RWPE1 (cell line): Measurements from ENCODE around the gene GNA14.

Source experiments
- CTCF ChIA-PET: fragments of 350-600 bp; sonication (Branson Sonifier 250); formaldehyde crosslinking; extraction: SDS; loops from one replicate; lab custom pipeline; 2021; lab: Yijun Ruan, JAX
- POLR2A ChIA-PET: fragments of 400-600 bp; formaldehyde crosslinking; extraction: SDS; loops from one replicate; lab custom pipeline; 2020; ENCODE audit warnings: antibody characterized with exemption; ENCODE audit not compliant: low non-redundant PET; lab: Yijun Ruan, JAX
- DNase-seq: peaks from one replicate; pipeline ENCODE4 v3.0.0; 2012; ENCODE audit warnings: low spot score
- H3K27ac ChIP-seq: fragments of 450-650 bp; 2 replicates; pipeline ENCODE4 v1.5.1; 2017
- TF ChIP-seq, protein P1 (sequence below): fragments of 450-650 bp; conservative IDR thresholded peaks from 2 replicates; pipeline ENCODE4 v1.5.1; 2017; ENCODE audit warnings: low read depth, mild to moderate bottlenecking

GNA14 gene

DNA sequence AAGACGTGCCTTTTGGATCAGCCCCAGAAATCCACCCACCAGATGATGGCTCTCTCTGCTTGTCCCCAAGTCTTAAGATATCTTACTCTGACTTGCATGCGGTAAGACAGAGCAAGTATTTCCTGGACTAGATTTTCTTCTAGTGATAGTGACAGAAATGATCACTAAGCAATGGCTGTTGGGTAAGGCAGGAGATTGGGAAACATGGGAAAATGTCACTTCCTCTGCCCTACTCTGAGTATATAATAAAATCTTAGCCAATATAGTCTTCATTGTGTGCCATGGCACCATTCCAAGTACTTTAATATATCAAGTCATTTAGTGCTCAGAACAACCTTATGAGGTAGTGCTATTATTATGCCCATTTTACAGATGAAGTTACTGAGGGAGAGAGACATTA, 31.0 kb upstream of the GNA14 start:
- ChIA-PET POLR2A (no interaction called here), CTCF (no interaction called here)
- no peak for DNase-seq
- TF ChIP-seq, protein P1, sequence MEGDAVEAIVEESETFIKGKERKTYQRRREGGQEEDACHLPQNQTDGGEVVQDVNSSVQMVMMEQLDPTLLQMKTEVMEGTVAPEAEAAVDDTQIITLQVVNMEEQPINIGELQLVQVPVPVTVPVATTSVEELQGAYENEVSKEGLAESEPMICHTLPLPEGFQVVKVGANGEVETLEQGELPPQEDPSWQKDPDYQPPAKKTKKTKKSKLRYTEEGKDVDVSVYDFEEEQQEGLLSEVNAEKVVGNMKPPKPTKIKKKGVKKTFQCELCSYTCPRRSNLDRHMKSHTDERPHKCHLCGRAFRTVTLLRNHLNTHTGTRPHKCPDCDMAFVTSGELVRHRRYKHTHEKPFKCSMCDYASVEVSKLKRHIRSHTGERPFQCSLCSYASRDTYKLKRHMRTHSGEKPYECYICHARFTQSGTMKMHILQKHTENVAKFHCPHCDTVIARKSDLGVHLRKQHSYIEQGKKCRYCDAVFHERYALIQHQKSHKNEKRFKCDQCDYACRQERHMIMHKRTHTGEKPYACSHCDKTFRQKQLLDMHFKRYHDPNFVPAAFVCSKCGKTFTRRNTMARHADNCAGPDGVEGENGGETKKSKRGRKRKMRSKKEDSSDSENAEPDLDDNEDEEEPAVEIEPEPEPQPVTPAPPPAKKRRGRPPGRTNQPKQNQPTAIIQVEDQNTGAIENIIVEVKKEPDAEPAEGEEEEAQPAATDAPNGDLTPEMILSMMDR: no peak
- no peak overlapping the region for H3K27ac ChIP-seq

DNA sequence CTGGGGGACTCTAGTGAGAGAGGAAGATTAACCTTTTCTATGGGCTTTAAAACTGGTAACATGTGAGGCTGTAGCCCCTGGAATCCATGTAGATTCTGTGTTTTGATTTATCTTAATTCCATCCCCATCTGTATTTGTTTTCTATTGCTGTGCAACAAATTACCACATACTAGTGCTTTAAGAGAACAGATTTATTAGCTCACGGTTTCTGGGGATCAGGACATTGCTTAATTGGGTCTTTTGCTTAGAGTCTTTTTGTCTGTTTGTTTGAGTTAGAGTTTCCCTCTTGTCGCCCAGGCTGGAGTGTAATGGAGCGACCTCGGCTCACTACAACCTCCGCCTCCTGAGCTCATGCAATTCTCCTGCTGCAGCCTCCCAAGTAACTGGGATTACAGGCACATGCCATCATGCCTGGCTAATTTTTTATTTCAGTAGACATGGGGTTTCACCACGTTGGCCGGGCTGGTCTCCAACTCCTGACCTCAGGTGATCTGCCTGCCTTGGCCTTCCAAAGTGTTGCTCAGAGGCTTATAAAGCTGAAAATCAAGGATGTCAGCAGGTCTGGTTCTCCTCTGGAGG, 29.9 kb upstream of the GNA14 start:
- POLR2A ChIA-PET: no interaction called here

DNA sequence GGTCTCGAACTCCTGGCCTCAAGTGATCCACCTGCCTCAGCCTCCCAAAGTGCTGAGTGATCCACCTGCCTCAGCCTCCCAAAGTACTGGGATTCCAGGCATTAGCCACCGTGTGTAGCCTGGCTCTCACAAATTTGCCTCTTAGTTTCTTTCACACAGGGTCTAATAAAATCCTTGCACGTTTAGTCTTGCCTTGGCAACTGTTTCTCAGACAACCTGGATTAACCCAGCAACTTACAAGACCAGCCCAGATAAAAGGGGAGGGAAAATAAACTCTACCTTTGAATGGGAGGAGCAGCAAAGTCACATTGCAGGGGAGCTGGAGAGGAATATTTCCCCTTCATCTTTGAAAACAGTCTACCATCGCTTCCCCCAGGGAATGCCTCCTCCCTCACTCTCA, 29.3 kb upstream of the GNA14 start:
- ChIA-PET POLR2A (no interaction called here), CTCF (no interaction called here)
- TF ChIP-seq, protein P1: no peak
- H3K27ac ChIP-seq: no peak overlapping the region
- no peak for DNase-seq

More for the DNA sequence above, 29.9 kb upstream of the GNA14 start:
- TF ChIP-seq, protein P1: no peak
- no peak for DNase-seq
- no peak overlapping the region for H3K27ac ChIP-seq
- CTCF ChIA-PET: no interaction called here

DNA sequence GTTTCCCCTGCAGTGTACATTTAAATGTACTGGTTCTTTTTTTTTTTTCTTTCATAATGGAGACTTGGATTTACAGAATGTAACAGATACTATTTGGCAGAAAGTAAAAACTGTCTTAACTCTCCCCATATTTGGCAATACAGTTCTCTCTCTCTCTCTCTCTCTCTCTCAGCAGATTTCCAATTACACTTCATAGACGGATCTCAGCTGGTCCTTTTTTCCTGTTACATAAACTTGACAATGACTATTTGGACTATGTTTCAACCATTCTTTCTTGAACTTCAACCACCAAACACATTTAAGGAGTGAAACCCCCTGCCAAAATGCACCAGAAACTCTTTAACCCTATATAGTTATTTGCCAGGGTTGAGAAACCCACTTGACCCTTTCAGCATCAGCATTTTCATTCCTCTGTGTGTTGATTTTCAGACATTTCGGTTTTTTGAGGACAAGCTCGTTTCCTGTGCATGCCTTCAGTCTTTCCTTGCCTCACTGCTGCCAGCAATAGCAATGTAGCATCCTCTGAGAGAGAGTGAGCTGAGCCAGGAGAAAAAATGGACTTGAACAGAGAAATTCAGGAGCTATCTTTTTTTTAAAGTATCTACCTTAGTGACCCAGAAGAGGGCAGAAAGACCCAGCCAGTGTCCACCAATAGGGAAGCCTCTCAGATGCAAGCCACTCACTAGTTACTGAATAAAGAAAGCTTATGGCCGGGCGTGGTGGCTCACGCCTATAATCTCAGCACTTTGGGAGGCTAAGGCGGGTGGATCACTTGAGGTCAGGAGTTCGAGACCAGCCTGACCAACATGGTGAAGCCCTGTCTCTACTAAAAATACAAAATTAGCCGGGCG, 26.0 kb upstream of the GNA14 start:
- CTCF ChIA-PET: interaction anchor here (0.6 kb wide), 3 partner anchors 24 to 112 kb away, joined by 4 to 5 read pairs (median 5); no protein-coding TSS in a partner anchor
- TF ChIP-seq, protein P1: no peak
- DNase-seq: no peak
- H3K27ac ChIP-seq: no peak overlapping the region
- POLR2A ChIA-PET: no interaction called here

DNA sequence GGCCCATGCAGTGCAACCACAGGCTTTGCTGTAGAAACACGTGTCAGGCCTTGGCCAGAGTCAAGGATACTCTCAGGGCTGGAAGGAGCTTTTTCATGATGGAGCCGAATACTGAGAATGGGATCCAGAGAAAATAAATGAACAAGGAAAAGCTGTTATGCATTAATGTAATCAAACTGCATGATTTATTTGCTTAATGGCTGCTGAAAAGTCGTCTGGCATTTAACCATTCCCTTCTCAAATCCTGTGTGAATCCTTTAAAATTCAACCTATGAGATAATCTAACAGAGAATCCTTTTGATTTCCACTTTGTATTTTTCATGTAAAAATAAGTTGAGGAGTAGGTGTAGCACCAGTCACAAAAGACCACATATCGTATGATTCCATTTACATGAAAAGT, 24.1 kb upstream of the GNA14 start:
- ChIA-PET POLR2A (no interaction called here), CTCF (no interaction called here)
- TF ChIP-seq, protein P1: no peak
- no peak overlapping the region for H3K27ac ChIP-seq
- no peak for DNase-seq

DNA sequence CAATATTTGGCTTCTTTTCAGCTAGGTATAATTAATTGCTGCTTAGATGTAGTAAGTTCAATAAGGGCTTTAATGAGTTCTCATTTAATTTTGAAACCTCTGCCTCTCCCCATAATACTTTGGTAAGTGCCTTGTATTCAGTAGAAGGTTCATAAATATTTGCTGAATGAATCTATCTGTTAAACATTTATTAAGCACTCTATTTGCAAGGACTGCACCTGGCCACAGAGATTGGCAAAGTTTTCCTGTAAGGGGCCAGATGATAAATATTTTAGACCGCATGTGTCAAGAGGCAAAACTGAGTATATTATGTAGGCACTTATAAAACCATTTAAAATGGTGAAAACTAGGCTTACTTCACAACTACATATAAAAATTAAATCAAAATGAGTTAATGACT, 19.0 kb upstream of the GNA14 start:
- no peak for DNase-seq
- CTCF ChIA-PET: no interaction called here
- POLR2A ChIA-PET: no interaction called here
- TF ChIP-seq, protein P1: no peak
- no peak overlapping the region for H3K27ac ChIP-seq
